Panc1 (cell line): ENCODE data around the gene BAD. TPM values are rescaled to one million over a fixed set of nuclear protein-coding genes. Genes with fewer than 3 reads are reported as not detected.
A peak's percentile ranks its signal among the peaks of the same experiment; 100 is the strongest.

Experiments
- ATAC-seq: fragments of 200-7000 bp; cut with Tn5 transposase; 2 replicates; pipeline ENCODE4 v1.9.1; 2020; ENCODE audit warnings: mild to moderate bottlenecking, moderate library complexity
- BruUV-seq: library from RNA; stranded (reverse); fragments of 400-500 nt; replicated peaks from 2 replicates; lab custom pipeline; 2021; lab: Mats Ljungman, UMichigan
- CTCF ChIA-PET: fragments of 300-600 bp; sonication (Branson Sonifier 250); formaldehyde crosslinking; loops from one replicate; lab custom pipeline; 2022; ENCODE audit warnings: antibody characterized with exemption; lab: Charles Lee
- POLR2A ChIA-PET: fragments of 300-600 bp; sonication (Branson Sonifier 250); formaldehyde crosslinking; loops from one replicate; lab custom pipeline; 2022; ENCODE audit warnings: antibody characterized with exemption; lab: Charles Lee
- DNase-seq: peaks from one replicate; pipeline ENCODE4 v3.0.0-alpha.2; 2010; ENCODE audit warnings: low read depth, low spot score
- H3K27ac ChIP-seq: 2 replicates; pipeline ENCODE4 v1.5.1; 2011; ENCODE audit warnings: mild to moderate bottlenecking, low read length, inconsistent platforms
- H3K27me3 ChIP-seq: fragments of 200-500 bp; sonication (Bioruptor generic); 2 replicates; pipeline ENCODE4 v1.6.0; 2014; ENCODE audit warnings: low read length, inconsistent platforms; ENCODE audit not compliant: control insufficient read depth, insufficient read depth
- H3K36me3 ChIP-seq: fragments of 200-500 bp; sonication (Bioruptor generic); 2 replicates; pipeline ENCODE4 v1.5.1; 2014; ENCODE audit warnings: inconsistent platforms, mild to moderate bottlenecking, low read length, moderate library complexity; ENCODE audit not compliant: control insufficient read depth, insufficient read depth
- H3K4me1 ChIP-seq: 2 replicates; pipeline ENCODE4 v1.5.1; 2011; ENCODE audit warnings: inconsistent platforms, mild to moderate bottlenecking, low read length, moderate library complexity; ENCODE audit not compliant: control insufficient read depth, insufficient read depth
- H3K4me3 ChIP-seq, 2 experiments: 2 replicates each; pipeline ENCODE4 v1.5.1; 2011 to 2012; ENCODE audit warnings: low read depth in 2 of 2, low read length in 2 of 2, mild to moderate bottlenecking in 2 of 2, inconsistent platforms in 1 of 2, moderate library complexity in 1 of 2
- H3K9me3 ChIP-seq: fragments of 200-500 bp; sonication (Bioruptor generic); 2 replicates; pipeline ENCODE4 v1.5.1; 2014; ENCODE audit warnings: low read depth, mild to moderate bottlenecking, inconsistent platforms, low read length, moderate library complexity; ENCODE audit not compliant: control insufficient read depth, insufficient read depth
- CTCF ChIP-seq: fragments of 450-650 bp; IDR thresholded peaks from 2 replicates; pipeline ENCODE4 v1.5.1; 2017; ENCODE audit warnings: mild to moderate bottlenecking
- POLR2AphosphoS5 ChIP-seq: IDR thresholded peaks from 2 replicates; pipeline ENCODE4 v1.6.1; 2012; ENCODE audit warnings: mild to moderate bottlenecking, low read depth, low read length, moderate library complexity
- SIN3A ChIP-seq: IDR thresholded peaks from 2 replicates; pipeline ENCODE4 v1.6.1; 2012; ENCODE audit warnings: low read depth, mild to moderate bottlenecking, low read length, moderate library complexity, borderline replicate concordance; ENCODE audit not compliant: insufficient read depth
- TCF7L2 ChIP-seq: IDR thresholded peaks from 2 replicates; pipeline ENCODE4 v1.6.1; 2011; ENCODE audit warnings: mild to moderate bottlenecking, low read depth, low read length, inconsistent platforms
- in situ Hi-C: cut with HindIII; loops from 2 replicates; pipeline ENCODE4 v1.10.0; 2016; ENCODE audit warnings: low sequenced_read_pairs, low pct_unique_long_range_greater_than_20kb
- intact Hi-C: fragments of 100-400 bp; cut with micrococcal nuclease; formaldehyde crosslinking; loops from one replicate; pipeline ENCODE4 v1.10.0; 2022; ENCODE audit not compliant: unreplicated experiment
- total RNA-seq: library from RNA; stranded (reverse); gene quantifications from one replicate; pipeline ENCODE4 v1.2.1, GENCODE V29; 2021; ENCODE audit not compliant: unreplicated experiment
- TF ChIP-seq, protein P1 (sequence below), 2 experiments: IDR thresholded peaks; 2 replicates each; pipeline ENCODE4 v1.6.1; 2011 to 2012; ENCODE audit warnings: low read depth in 2 of 2, control low read depth in 1 of 2, low read length in 1 of 2, mild to moderate bottlenecking in 1 of 2, moderate library complexity in 1 of 2; ENCODE audit not compliant: insufficient read depth in 1 of 2

Gene BAD
- total RNA-seq, 1 experiment from 2014 or later, result 77.7 TPM

- DNase-seq (no peak), ATAC-seq (peak; percentile 81)
- H3K4me3 ChIP-seq, result peak within 1 kb of the TSS; percentile 76 to 86
- ChIA-PET POLR2A (interaction anchor here (0.6 kb wide), 1 partner anchor 64 kb away, joined by 5 read pairs; no protein-coding TSS in a partner anchor), CTCF (interaction anchor here (0.7 kb wide), 1 partner anchor 11 kb away, joined by 3 read pairs; no protein-coding TSS in a partner anchor)
- no peaks in the 10 kb centered on the region for H3K9me3 ChIP-seq
- intact Hi-C loops, result no loop called here
- TF ChIP-seq POLR2AphosphoS5 (peak; percentile 83), TCF7L2 (no peak), SIN3A (peak; percentile 88)
- in situ Hi-C loops, result no loop called here
- H3K4me1 ChIP-seq, result peaks cover 18% of the 10 kb centered on the region
- BruUV-seq, result TSS peak; percentile 64
- no peaks in the 10 kb centered on the region for H3K27me3 ChIP-seq
- H3K27ac ChIP-seq, result peak within 1 kb of the TSS; percentile 90
- H3K36me3 ChIP-seq, result peaks cover 2% of the 10 kb centered on the region
These were observed 58.6 kb downstream of the BAD start, which contains the start of the genes NUDT22 and TRPT1 for GRCh38 chr11:64225608-64226506. TSS of gene NUDT22 (plus strand) at chr11:64226274. CDS start at chr11:64226653, 379 bp downstream. TSS of gene TRPT1 (minus strand) at chr11:64226186. CDS start at chr11:64225860, 326 bp downstream.

DNA sequence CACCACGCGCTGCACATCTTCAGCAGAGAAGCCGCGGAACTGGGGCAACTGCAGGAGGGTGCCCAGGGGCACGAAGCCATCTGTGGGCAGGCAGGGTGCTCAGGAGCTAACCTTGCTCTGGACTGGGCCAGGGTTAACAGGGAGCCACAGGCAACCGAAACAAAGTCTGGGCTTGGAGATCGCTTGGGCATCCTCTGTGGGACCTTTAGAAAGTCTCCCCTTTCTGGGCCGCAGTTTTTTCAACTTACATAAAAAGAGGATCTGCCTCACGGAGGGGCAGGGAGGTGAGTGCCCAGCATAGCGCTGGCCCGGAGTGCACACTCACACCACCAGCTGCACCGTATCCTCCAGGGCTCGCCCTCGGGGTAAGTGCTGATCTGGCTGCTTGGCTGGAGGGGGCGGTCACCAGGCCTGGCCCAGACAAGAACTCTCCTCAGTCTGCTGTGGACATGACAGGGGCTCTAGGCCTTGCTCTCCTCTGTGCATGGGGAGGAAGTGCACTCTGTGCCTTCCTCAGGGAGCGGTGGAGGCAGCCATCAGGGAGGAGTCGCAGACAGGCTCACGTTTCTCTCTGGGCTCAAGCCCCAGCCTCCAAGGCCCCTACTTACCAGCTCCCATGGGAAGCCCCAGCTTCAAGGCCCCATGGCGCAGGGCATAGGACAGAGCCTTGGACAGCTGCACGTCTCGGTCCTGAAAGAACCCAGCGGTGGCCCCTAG lies 59.4 kb downstream of the BAD start:
- no peak for TF ChIP-seq SIN3A
- no peak for TF ChIP-seq TCF7L2
- no peak for TF ChIP-seq POLR2AphosphoS5
- TF ChIP-seq, protein P1, sequence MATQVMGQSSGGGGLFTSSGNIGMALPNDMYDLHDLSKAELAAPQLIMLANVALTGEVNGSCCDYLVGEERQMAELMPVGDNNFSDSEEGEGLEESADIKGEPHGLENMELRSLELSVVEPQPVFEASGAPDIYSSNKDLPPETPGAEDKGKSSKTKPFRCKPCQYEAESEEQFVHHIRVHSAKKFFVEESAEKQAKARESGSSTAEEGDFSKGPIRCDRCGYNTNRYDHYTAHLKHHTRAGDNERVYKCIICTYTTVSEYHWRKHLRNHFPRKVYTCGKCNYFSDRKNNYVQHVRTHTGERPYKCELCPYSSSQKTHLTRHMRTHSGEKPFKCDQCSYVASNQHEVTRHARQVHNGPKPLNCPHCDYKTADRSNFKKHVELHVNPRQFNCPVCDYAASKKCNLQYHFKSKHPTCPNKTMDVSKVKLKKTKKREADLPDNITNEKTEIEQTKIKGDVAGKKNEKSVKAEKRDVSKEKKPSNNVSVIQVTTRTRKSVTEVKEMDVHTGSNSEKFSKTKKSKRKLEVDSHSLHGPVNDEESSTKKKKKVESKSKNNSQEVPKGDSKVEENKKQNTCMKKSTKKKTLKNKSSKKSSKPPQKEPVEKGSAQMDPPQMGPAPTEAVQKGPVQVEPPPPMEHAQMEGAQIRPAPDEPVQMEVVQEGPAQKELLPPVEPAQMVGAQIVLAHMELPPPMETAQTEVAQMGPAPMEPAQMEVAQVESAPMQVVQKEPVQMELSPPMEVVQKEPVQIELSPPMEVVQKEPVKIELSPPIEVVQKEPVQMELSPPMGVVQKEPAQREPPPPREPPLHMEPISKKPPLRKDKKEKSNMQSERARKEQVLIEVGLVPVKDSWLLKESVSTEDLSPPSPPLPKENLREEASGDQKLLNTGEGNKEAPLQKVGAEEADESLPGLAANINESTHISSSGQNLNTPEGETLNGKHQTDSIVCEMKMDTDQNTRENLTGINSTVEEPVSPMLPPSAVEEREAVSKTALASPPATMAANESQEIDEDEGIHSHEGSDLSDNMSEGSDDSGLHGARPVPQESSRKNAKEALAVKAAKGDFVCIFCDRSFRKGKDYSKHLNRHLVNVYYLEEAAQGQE (IDR thresholded peaks at IDR 0.05; ENCODE audit: insufficient read depth in 1 of 2, low read depth in 2 of 2, low read length in 1 of 2), result no peak
- TF ChIP-seq CTCF, result no peak
- peak overlapping the region; percentile 90 for H3K27ac ChIP-seq
- in situ Hi-C loops (no loop called here), intact Hi-C loops (no loop called here)
- peak overlapping the region; percentile 76 to 86 for H3K4me3 ChIP-seq
- H3K4me1 ChIP-seq, result peaks cover 18% of the 10 kb centered on the region
- BruUV-seq, result no TSS peak
- DNase-seq (no peak), ATAC-seq (no peak)
- H3K9me3 ChIP-seq, result no peaks in the 10 kb centered on the region
- CTCF ChIA-PET, result interaction anchor here (0.5 to 0.7 kb wide), 2 partner anchors 11 to 70 kb away, joined by 3 to 6 read pairs; no protein-coding TSS in a partner anchor
- no peaks in the 10 kb centered on the region for H3K27me3 ChIP-seq
- H3K36me3 ChIP-seq, result peaks cover 2% of the 10 kb centered on the region
- POLR2A ChIA-PET, result no interaction called here
